Hematopoietic multipotent progenitor cell treated with erythropoietin and hydrocortisone succinate and interleukin-3 and kit ligand, for 15 days (in vitro differentiated cells): Measurements from ENCODE around the gene TTC21B.
"Not testable (repeated sequence)": the region's sequence is repeated elsewhere in the genome, so short reads cannot be mapped to it uniquely, and the experiment has no call there.

Experiments used
- DNase-seq: peaks from one replicate; pipeline ENCODE4 v3.0.0-alpha.2; 2015; ENCODE audit warnings: low spot score

The TTC21B gene

GRCh38 chr2:165886487-165887146 is 67.0 kb downstream of the TTC21B start:
- peak; percentile 15 for DNase-seq

- DNase-seq: no peak
These were observed 75.7 kb downstream of the TTC21B start for GRCh38 chr2:165877565-165878550.

DNA sequence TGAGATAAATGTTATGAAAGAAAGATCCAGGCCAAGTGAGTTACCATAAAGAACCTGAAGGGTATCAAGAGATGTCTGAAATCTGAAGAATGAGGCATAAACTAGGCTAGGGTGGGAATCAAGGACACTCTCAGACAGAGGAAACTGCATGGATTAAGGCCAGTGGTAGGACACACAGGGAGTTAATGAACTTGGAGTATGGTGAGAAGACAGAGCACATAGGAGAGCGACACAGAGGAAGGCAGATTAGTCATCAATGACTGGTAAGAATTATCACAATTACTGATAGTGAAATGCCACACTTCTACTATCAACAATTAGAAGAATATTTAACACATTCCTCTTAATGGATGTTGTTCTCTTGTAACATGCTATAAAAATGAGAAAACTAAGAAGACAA is 76.9 kb downstream of the TTC21B start:
- no peak for DNase-seq

- DNase-seq: no peak
These were observed 77.3 kb downstream of the TTC21B start for GRCh38 chr2:165876269-165876668.

GRCh38 chr2:165874445-165875039 is 79.0 kb downstream of the TTC21B start:
- DNase-seq: peak; percentile 23

- no peak for DNase-seq
These were observed 81.3 kb downstream of the TTC21B start for GRCh38 chr2:165872101-165872791.

DNA sequence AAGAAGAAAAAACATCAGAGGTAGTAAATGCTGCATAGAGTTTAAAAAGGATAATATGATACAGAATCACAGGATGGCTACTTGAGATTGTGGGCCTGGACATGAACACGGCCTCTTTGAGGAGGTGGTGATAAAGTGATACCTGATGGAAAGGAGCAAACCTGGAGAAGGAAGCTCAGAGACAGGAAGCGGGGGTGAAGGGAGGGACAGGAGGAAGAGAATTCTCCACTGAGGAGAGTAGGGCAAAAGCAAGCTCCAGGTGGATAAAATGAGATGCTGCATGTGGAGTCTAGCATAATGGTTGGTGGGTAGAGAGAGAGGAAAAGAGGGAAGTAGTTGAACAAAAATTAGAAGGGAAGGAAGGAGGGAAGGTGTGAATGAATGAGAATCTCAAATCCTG is 82.6 kb downstream of the TTC21B start:
- DNase-seq: no peak

DNA sequence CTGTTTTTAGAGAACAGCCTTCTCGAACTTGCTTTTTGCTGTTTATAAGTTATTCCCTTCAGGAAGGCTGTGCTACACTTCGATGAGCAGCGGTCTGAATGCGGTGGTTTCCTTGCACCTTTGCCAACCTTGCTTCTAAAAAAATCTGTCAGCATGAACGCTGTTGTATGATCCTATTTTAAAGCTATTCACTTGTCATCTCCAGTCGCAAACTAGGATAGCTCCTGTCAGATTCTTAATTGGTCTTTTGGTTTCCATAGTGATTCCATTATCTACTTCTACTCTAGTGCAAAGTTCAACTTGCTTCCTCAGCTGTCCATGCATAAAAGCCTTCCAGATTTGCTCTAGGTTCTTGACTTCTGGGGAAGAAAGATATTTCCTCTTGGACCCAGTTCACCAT is 83.2 kb downstream of the TTC21B start:
- DNase-seq: no peak

- DNase-seq: no peak
These were observed 85.4 kb downstream of the TTC21B start for GRCh38 chr2:165868211-165868610.

DNA sequence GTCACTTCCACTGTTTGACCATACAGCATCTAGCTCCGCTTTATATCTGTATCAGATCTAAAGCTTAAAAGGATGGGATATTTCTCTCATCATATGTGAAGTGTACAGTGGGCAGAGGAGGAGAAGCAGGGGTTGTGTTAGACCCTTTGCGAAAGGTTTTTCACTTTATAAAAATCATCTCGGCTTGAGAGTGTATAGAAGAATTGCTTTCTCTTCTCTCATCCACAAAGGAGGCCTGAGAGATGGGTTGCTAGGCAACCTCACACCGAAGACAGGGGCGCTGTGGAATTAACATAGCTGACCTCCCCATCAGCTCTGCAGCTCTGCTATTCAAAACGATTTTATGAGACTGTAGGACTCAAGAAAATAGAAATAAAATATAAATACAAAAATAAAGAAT is 89.3 kb downstream of the TTC21B start:
- DNase-seq: no peak

DNA sequence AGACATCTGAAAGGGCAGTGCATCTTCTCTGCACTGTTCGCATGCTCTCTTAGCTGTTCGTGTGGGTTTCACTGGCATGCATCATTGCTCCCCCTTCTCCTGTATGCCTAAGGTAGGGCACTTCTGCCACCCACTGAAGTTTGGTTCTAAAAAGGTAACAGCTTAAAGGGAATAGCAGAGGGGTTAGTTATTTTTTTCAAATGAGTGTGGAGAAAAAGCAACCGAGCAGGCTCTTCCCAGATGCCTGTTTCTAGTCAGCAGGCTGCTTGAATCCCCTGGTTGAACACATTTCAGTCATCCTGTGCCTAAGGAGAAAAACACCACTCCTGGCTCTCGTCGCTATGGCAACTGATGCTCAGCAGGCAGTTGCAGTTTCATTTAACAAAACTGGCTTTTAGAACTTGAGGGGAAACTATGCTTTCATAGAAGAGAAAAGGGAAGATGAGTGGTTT is 89.7 kb downstream of the TTC21B start:
- no peak for DNase-seq

DNA sequence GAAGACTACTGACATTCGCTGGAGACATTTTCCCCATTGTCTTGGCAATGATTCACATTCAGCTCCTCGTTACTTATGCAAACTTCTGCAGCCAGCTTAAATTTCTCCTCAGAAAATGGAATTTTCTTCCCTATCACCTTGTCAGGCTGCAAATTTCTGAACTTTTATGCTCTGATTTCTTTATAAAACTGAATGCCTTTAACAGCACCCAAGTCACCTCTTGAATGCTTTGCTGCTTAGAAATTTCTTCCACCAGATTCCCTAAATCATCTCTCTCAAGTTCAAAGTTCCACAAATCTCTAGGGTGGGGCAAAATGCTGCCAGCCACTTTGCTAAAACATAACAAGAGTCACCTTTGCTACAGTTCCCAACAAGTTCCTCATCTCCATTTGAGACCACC is 92.5 kb downstream of the TTC21B start:
- DNase-seq: not testable (repeated sequence)

GRCh38 chr2:165859723-165860122 is 93.9 kb downstream of the TTC21B start:
- DNase-seq: not testable (repeated sequence)

- DNase-seq: no peak
These were observed 95.7 kb downstream of the TTC21B start for GRCh38 chr2:165857876-165858275.

DNA sequence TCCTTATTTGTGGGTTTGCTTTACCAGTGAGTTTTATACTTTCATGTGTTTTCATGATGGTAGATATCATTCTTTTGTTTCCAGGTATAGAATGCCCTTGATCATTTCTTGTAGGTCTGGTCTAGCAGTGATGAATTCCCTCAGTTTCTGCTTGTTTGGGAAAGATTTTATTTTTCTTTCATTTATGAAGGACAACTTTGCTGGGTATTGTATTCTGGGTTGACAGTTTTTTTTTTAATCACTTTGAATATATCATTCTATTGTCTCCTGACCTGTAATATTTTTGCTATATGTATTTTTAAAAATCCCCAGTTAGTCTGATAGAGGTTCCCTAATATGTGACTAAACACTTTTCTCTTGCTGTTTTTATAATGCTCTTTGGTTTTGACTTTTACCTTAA is 101.2 kb downstream of the TTC21B start:
- no peak for DNase-seq

GRCh38 chr2:165847001-165847400 is 106.6 kb downstream of the TTC21B start:
- DNase-seq: no peak

DNA sequence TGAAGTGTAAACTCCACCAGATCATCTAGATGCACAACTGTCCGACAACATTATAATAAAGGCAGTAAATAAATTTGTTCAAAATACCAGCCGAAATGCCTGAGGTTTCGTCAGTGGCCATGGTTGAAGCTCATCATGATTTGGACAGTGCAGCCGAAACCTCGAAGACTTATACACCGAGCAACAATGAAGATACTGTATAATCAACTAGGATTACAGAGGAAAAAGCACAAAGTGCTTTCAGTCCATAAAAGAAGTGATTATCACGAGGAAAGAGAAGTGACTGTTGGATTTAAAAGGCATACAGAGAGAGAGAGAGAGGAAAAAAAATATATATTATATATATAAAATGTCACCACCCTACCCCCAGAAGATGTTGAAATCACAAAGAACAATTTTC is 107.5 kb downstream of the TTC21B start:
- DNase-seq: no peak

- no peak for DNase-seq
These were observed 109.4 kb downstream of the TTC21B start for GRCh38 chr2:165844216-165844615.

GRCh38 chr2:165843351-165843750 is 110.2 kb downstream of the TTC21B start:
- no peak for DNase-seq

DNA sequence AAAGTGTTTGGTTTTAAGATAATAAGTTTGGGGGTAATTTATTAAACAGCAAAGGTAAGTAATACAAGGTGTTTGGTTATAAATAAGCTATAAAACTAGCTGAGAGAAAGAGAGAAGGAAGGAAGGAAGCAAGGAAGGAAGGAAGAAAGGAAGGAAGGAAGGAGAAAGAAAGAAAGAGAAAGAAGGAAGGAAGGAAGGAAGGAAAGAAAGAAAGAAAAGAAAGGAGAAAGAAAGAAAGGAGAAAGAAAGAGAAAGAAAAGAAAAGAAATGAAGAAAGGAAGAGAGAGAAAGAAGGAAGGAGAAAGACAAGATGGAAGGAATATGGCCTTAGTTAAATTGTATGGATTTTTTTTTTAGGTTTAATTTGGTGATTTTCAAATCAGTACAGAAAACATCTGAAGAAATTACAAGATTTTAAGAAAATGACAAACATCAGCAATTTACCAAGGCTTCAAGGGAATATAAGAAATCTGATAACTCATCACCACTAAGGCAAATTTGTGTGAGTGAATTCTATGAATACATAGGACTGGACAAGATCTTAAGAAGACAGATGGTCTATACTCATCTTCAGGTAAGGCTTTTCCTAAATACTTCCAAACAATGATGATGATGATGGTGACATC is 113.1 kb downstream of the TTC21B start:
- DNase-seq: no peak

GRCh38 chr2:165839610-165840009 is 114.0 kb downstream of the TTC21B start:
- no peak for DNase-seq

DNA sequence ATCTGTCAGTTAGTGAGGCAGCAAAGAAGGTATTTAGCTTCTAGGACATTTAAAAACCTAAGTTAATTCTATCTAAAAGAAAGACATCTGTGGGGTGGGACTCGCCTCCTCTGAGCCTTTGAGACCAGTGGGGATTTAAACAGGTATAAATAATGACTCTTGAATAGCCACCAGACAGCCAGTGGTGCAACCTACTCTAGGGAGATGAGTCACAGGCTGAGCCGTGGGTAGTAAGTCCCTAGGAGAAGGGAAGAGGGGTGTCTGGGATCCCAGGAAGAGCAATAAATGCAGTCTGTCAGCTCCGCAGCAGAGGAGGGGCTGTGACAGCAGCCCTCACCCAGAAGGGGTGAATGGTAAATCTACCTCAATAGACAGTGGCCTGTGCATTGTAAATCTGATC is 116.5 kb downstream of the TTC21B start:
- no peak for DNase-seq
